D721Med (cell line): Measurements from ENCODE around the gene OR11H6.

Experiments used
- DNase-seq: peaks from one replicate; pipeline ENCODE4 v3.0.0; 2011; ENCODE audit warnings: low spot score; ENCODE audit not compliant: insufficient read length
- FAIRE-seq: peaks from 2 replicates; lab custom pipeline; 2011; peaks lifted over from hg19 to GRCh38; lab: Jason Lieb, UNC
- CTCF ChIP-seq: IDR thresholded peaks from 2 replicates; pipeline ENCODE4 v1.5.1; 2012; ENCODE audit warnings: mild to moderate bottlenecking, control low read depth; ENCODE audit not compliant: insufficient read depth; ENCODE audit errors: missing control alignments

Gene OR11H6

DNA sequence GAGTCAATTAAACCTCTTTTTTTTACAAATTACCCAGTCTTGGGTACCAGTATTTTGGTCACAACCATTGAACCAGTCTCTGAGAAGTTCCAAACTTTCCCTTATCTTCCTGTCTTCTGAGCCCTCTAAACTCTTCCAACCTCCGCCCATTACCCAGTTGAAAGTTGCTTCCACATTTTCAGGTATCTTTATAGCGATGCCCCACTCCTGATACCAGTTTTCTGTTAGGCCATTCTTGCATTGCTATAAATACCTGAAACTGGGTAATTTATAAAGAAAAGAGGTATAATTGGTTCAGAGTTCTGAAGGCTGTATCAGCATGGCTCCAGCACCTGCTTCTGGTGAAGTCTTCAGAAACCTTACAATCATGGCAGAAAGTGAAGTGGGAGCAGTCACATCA is 50.6 kb downstream of the OR11H6 start:
- no peak for FAIRE-seq

More for the DNA sequence above, 50.6 kb downstream of the OR11H6 start:
- no peak for TF ChIP-seq CTCF
- DNase-seq: no peak
